Measurements from ENCODE around the gene ELL. TPM values are rescaled to one million over a fixed set of nuclear protein-coding genes. Genes with fewer than 3 reads are reported as not detected.
A peak's percentile ranks its signal among the peaks of the same experiment; 100 is the strongest.

ELL gene
- 10 to 100 TPM in 2 of 4 donors, 1 to 10 TPM in 2; 5.9 to 12.8 (median 9.9) TPM for total RNA-seq

GRCh38 chr19:18521692-18522123, at the start of gene ELL:
TSS of gene ELL (minus strand) at chr19:18522070. CDS start at chr19:18522055, 15 bp downstream.
- Histone ChIP-seq H3K36me3 (no peaks in the 10 kb centered on the region), H3K27ac (peak within 1 kb of the TSS; percentile 96 to 100 (median 100)), H3K27me3 (no peaks in the 10 kb centered on the region), H3K9me3 (no peaks in the 10 kb centered on the region), H3K4me1 (peaks cover 21 to 51% (median 32%) of the 10 kb centered on the region in 3 donors), H3K4me3 (peak within 1 kb of the TSS; percentile 79 to 100 (median 88))
- WGBS, 2 donors, result 0% methylated on average over 3 to 10 of the region's 52 CpGs
- DNase-seq, result no peak
- TF ChIP-seq, protein P1, sequence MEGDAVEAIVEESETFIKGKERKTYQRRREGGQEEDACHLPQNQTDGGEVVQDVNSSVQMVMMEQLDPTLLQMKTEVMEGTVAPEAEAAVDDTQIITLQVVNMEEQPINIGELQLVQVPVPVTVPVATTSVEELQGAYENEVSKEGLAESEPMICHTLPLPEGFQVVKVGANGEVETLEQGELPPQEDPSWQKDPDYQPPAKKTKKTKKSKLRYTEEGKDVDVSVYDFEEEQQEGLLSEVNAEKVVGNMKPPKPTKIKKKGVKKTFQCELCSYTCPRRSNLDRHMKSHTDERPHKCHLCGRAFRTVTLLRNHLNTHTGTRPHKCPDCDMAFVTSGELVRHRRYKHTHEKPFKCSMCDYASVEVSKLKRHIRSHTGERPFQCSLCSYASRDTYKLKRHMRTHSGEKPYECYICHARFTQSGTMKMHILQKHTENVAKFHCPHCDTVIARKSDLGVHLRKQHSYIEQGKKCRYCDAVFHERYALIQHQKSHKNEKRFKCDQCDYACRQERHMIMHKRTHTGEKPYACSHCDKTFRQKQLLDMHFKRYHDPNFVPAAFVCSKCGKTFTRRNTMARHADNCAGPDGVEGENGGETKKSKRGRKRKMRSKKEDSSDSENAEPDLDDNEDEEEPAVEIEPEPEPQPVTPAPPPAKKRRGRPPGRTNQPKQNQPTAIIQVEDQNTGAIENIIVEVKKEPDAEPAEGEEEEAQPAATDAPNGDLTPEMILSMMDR (IDR thresholded peaks at IDR 0.05), result peak in 1 of 6 experiments; percentile 19
- TF ChIP-seq POLR2A (IDR thresholded peaks at IDR 0.05), result peak in 3 of 4 donors; percentile 94 to 97 (median 95)
- intact Hi-C loops (cut with DNase I), result no loop called here

- 100% methylated on average over 1 of the region's 15 CpGs for WGBS, 2 donors
- Histone ChIP-seq H3K9me3 (no peaks in the 10 kb centered on the region), H3K4me1 (peaks cover 12 to 22% (median 15%) of the 10 kb centered on the region in 3 donors), H3K27ac (no peak overlapping the region), H3K27me3 (no peaks in the 10 kb centered on the region), H3K36me3 (peaks cover 19 to 72% (median 44%) of the 10 kb centered on the region in 3 donors), H3K4me3 (no peak overlapping the region)
- DNase-seq, result no peak
- TF ChIP-seq, protein P1 (IDR thresholded peaks at IDR 0.05), result no peak
- TF ChIP-seq POLR2A (IDR thresholded peaks at IDR 0.05), result no peak
- intact Hi-C loops (cut with DNase I), result no loop called here
Measured at GRCh38 chr19:18568367-18568766, 46.5 kb upstream of the ELL start.

GRCh38 chr19:18566953-18567352, 45.1 kb upstream of the ELL start:
- TF ChIP-seq POLR2A (IDR thresholded peaks at IDR 0.05), result no peak
- TF ChIP-seq, protein P1 (IDR thresholded peaks at IDR 0.05), result no peak
- H3K9me3 ChIP-seq, result no peaks in the 10 kb centered on the region
- no peak for DNase-seq
- peaks cover 18 to 81% (median 44%) of the 10 kb centered on the region in 3 donors for H3K36me3 ChIP-seq
- H3K27ac ChIP-seq, result no peak overlapping the region
- WGBS, 2 donors, result 83 to 100% methylated on average over 2 to 5 of the region's 8 CpGs
- no peaks in the 10 kb centered on the region for H3K27me3 ChIP-seq
- intact Hi-C loops (cut with DNase I), result no loop called here
- H3K4me1 ChIP-seq, result peaks cover 0 to 17% (median 3%) of the 10 kb centered on the region in 3 donors
- no peak overlapping the region for H3K4me3 ChIP-seq

DNA sequence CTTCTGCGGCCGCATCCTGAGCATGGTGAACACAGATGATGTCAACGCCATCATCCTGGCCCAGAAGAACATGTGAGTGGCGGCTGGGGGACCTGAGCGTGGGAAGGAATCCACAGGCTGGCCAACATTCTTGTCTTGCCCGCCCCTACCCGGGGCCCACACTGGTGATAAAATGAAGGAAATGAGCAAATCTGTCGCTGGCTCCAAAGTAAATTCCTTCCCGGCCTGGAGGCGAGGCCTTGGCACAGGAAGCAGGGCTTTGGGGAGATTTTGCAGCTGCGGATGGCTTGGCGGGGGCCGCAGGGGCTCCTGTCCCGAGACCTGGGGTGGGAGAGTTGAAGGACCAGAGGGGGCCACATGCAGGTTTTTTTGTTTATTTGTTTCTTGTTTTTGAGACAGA, 40.2 kb upstream of the ELL start:
- no peak for DNase-seq
- TF ChIP-seq, protein P1 (IDR thresholded peaks at IDR 0.05), result no peak
- TF ChIP-seq POLR2A (IDR thresholded peaks at IDR 0.05), result no peak
- intact Hi-C loops (cut with DNase I), result no loop called here
- H3K9me3 ChIP-seq, result no peaks in the 10 kb centered on the region
- peaks cover 8 to 56% (median 26%) of the 10 kb centered on the region in 3 donors for H3K36me3 ChIP-seq
- H3K27me3 ChIP-seq, result no peaks in the 10 kb centered on the region
- H3K4me3 ChIP-seq, result no peak overlapping the region
- WGBS, 2 donors, result 74 to 83% methylated on average over 8 to 12 of the region's 14 CpGs
- peaks cover 5 to 36% (median 14%) of the 10 kb centered on the region in 3 donors for H3K4me1 ChIP-seq
- peak overlapping the region; percentile 3 to 81 (median 62) for H3K27ac ChIP-seq

DNA sequence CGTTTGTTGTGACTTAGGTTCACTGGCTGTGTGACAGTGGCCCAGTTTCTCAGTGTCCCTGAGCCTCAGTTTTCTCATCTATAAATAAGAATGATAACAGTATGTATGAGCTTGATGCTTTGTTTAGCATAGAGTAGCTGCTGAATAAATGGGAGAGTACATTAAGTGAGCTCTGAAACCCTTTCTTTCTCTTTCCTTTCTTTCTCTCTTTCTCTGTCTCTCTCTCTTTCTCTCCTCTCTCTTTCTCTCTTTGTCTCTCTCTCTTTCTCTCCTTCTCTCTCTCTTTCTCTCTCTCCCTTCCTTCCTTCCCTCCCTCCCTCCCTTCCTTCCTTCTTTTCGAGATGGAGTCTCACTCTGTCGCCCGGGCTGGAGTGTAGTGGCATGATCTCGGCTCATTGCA, 37.8 kb upstream of the ELL start:
- Histone ChIP-seq H3K36me3 (peaks cover 0 to 32% (median 8%) of the 10 kb centered on the region in 3 donors), H3K27me3 (no peaks in the 10 kb centered on the region), H3K9me3 (no peaks in the 10 kb centered on the region), H3K4me3 (no peak overlapping the region), H3K27ac (peak overlapping the region in 2 of 4 donors; percentile 16 to 95), H3K4me1 (peaks cover 5 to 41% (median 14%) of the 10 kb centered on the region in 3 donors)
- WGBS, 2 donors, result 52 to 59% methylated on average over 5 of the region's 5 CpGs
- no peak for DNase-seq
- TF ChIP-seq POLR2A (IDR thresholded peaks at IDR 0.05), result no peak
- TF ChIP-seq, protein P1 (IDR thresholded peaks at IDR 0.05), result no peak
- intact Hi-C loops (cut with DNase I), result no loop called here

Measured in esophagus squamous epithelium (tissue), 5 donors.